HepG2 (cell line): ENCODE data around the gene MAPK8IP1. TPM values are rescaled to one million over a fixed set of nuclear protein-coding genes. Genes with fewer than 3 reads are reported as not detected.

Source experiments
- ATAC-seq: fragments of 200-7000 bp; cut with Tn5 transposase; 3 replicates; pipeline ENCODE4 v1.9.1; 2020; ENCODE audit warnings: mild to moderate bottlenecking, moderate library complexity
- BruUV-seq: library from RNA; stranded (reverse); fragments of 400-500 nt; replicated peaks from 2 replicates; lab custom pipeline; 2021; lab: Mats Ljungman, UMichigan
- CTCF ChIA-PET: fragments of 300-600 bp; formaldehyde crosslinking; extraction: SDS; loops from one replicate; lab custom pipeline; 2021; ENCODE audit warnings: low total read pairs, inconsistent platforms, low intra/inter-chr PET ratio; lab: Yijun Ruan, JAX
- POLR2A ChIA-PET: fragments of 350-600 bp; sonication (Branson Sonifier 250); formaldehyde crosslinking; loops from one replicate; lab custom pipeline; 2020; ENCODE audit warnings: antibody characterized with exemption, inconsistent platforms; lab: Yijun Ruan, JAX
- DNase-seq: peaks from one replicate; pipeline ENCODE4 v3.0.0-alpha.2; 2015; ENCODE audit warnings: low spot score
- FAIRE-seq: peaks from 3 replicates; lab custom pipeline; 2011; peaks lifted over from hg19 to GRCh38; lab: Jason Lieb, UNC
- H2AFZ ChIP-seq: one replicate; pipeline ENCODE4 v1.6.1; 2011; ENCODE audit warnings: low read length, inconsistent platforms
- H3K27ac ChIP-seq: fragments of 300-600 bp; 3 replicates; pipeline ENCODE4 v1.8.0; 2011; ENCODE audit warnings: mixed run types, mild to moderate bottlenecking, mixed read lengths, low read length, inconsistent platforms; ENCODE audit not compliant: insufficient read depth; ENCODE audit errors: extremely low read length
- H3K27me3 ChIP-seq, 2 experiments: fragments of 200-600 bp in 1 of 2; 2 replicates in 1 of 2; 3 replicates in 1 of 2; pipeline versions ENCODE4 v1.6.0 to v1.8.0; 2011; ENCODE audit warnings: low read length in 2 of 2, mild to moderate bottlenecking in 2 of 2, moderate library complexity in 2 of 2, inconsistent platforms in 1 of 2; ENCODE audit not compliant: insufficient read depth in 2 of 2, control insufficient read depth in 1 of 2
- H3K36me3 ChIP-seq, 2 experiments: fragments of 200-600 bp in 1 of 2; replicated peaks in 1 of 2; 2 replicates in 1 of 2; 3 replicates in 1 of 2; pipeline versions ENCODE4 v1.5.1 to v1.8.0; 2011; ENCODE audit warnings: low read length in 2 of 2, inconsistent platforms in 1 of 2; ENCODE audit not compliant: insufficient read depth in 2 of 2, control insufficient read depth in 1 of 2
- H3K4me1 ChIP-seq: 2 replicates; pipeline ENCODE4 v1.5.1; 2012; ENCODE audit warnings: low read length, inconsistent platforms; ENCODE audit not compliant: insufficient read depth
- H3K4me2 ChIP-seq: 2 replicates; pipeline ENCODE4 v1.6.0; 2011; ENCODE audit warnings: low read depth, low read length, inconsistent platforms
- H3K4me3 ChIP-seq, 3 experiments: fragments of 200-600 bp in 1 of 3; sonication (generic), shearing (Covaris generic) in 1 of 3; replicated peaks in 1 of 3; 2 replicates each; pipeline ENCODE4 v1.5.1; 2011 to 2016; ENCODE audit warnings: low read length in 3 of 3, inconsistent platforms in 2 of 3, low read depth in 2 of 3, mild to moderate bottlenecking in 2 of 3, control low read depth in 1 of 3, mixed read lengths in 1 of 3; ENCODE audit not compliant: insufficient read depth in 1 of 3
- H3K79me2 ChIP-seq: one replicate; pipeline ENCODE4 v1.6.1; 2011; ENCODE audit warnings: low read length, inconsistent platforms; ENCODE audit not compliant: insufficient read depth
- H3K9ac ChIP-seq: 2 replicates; pipeline ENCODE4 v1.6.0; 2011; ENCODE audit warnings: mild to moderate bottlenecking, low read depth, low read length, inconsistent platforms; ENCODE audit not compliant: insufficient read depth
- H3K9me3 ChIP-seq: 2 replicates; pipeline ENCODE4 v1.5.1; 2012; ENCODE audit warnings: mild to moderate bottlenecking, low read length
- H4K20me1 ChIP-seq: 2 replicates; pipeline ENCODE4 v1.6.0; 2011; ENCODE audit warnings: inconsistent platforms, mild to moderate bottlenecking, low read length, moderate library complexity; ENCODE audit not compliant: insufficient read depth
- CBX1 ChIP-seq: IDR thresholded peaks from one replicate; pipeline ENCODE4 v1.6.1; 2016; ENCODE audit warnings: antibody characterized with exemption, low read depth
- MIER2 ChIP-seq: IDR thresholded peaks from 2 replicates; pipeline ENCODE4 v1.6.1; 2016; ENCODE audit warnings: missing biosample characterization, missing genetic modification reagents
- MTA3 ChIP-seq: sonication (generic); formaldehyde crosslinking; IDR thresholded peaks from 2 replicates; pipeline ENCODE4 v1.4.0; 2020; ENCODE audit warnings: missing genetic modification reagents
- RBFOX2 ChIP-seq: fragments of 200-400 bp; formaldehyde crosslinking; IDR thresholded peaks from 2 replicates; pipeline ENCODE4 v1.6.1; 2017; ENCODE audit warnings: low read depth, mild to moderate bottlenecking, low read length
- SKI ChIP-seq: fragments of 450-650 bp; IDR thresholded peaks from one replicate; pipeline ENCODE4 v1.6.1; 2018; ENCODE audit warnings: mild to moderate bottlenecking; ENCODE audit not compliant: partially characterized antibody
- SMC3 ChIP-seq: IDR thresholded peaks from 2 replicates; pipeline ENCODE4 v1.6.1; 2011; ENCODE audit warnings: low read length, improper control_type of control experiment
- WGBS: methylation state at CpG from one replicate; pipeline ENCODE4 v1.1.6; 2017; ENCODE audit warnings: low lambda C conversion rate; 5-methylcytosine and 5-hydroxymethylcytosine counted together
- in situ Hi-C: cut with HindIII; loops from 2 replicates; pipeline ENCODE4 v1.10.0; 2017; ENCODE audit warnings: low pct_unique_long_range_greater_than_20kb; ENCODE audit not compliant: extremely low pct_ligation_motif_present
- intact Hi-C: fragments of 100-400 bp; cut with micrococcal nuclease; formaldehyde crosslinking; loops from one replicate; pipeline ENCODE4 v1.10.0; 2022; ENCODE audit not compliant: unreplicated experiment
- polyA plus RNA-seq, 8 experiments: library from polyadenylated mRNA; depleted of rRNA in 3 of 8; stranded (reverse) in 7 of 8; unstranded in 1 of 8; fragments of >200 nt; fragmentation: Illumina TruSeq in 4 of 8; extraction: Trizol in 4 of 8; gene quantifications; 2 replicates each; pipeline versions ENCODE4 v1.2.1 to v1.2.3, GENCODE V29; 2011 to 2016; ENCODE audit warnings: low read depth in 4 of 8, missing spikeins in 1 of 8, mixed read lengths in 1 of 8; ENCODE audit not compliant: insufficient read depth in 1 of 8
- total RNA-seq, 5 experiments: library from RNA; depleted of rRNA; stranded (reverse); fragments of >200 nt; fragmentation: Illumina TruSeq; extraction: Trizol; gene quantifications; 2 replicates each; pipeline ENCODE4 v1.2.3, GENCODE V29; 2016; ENCODE audit warnings: low read depth in 1 of 5
- TF ChIP-seq, protein P1 (sequence below): sonication (generic); formaldehyde crosslinking; IDR thresholded peaks from 2 replicates; pipeline ENCODE4 v1.5.0; 2020; ENCODE audit warnings: missing genetic modification reagents
- TF ChIP-seq, protein P2 (sequence below): sonication (generic); formaldehyde crosslinking; IDR thresholded peaks from 2 replicates; pipeline ENCODE4 v1.5.1; 2020; ENCODE audit warnings: mild to moderate bottlenecking, missing genetic modification reagents, borderline replicate concordance
- TF ChIP-seq, protein P3 (sequence below): sonication (generic); formaldehyde crosslinking; IDR thresholded peaks from 2 replicates; pipeline ENCODE4 v1.5.1; 2020; ENCODE audit warnings: missing genetic modification reagents, mild to moderate bottlenecking, borderline replicate concordance
- TF ChIP-seq, protein P4 (sequence below): sonication (generic); formaldehyde crosslinking; IDR thresholded peaks from 2 replicates; pipeline ENCODE4 v1.4.0; 2020; ENCODE audit warnings: missing genetic modification reagents

MAPK8IP1 gene
- total and polyA plus RNA-seq, 2 of the 13 experiments (the other 11 are each of a cell fraction or from before 2014, with no cell fraction given): 2.2 to 4.2 TPM

DNA sequence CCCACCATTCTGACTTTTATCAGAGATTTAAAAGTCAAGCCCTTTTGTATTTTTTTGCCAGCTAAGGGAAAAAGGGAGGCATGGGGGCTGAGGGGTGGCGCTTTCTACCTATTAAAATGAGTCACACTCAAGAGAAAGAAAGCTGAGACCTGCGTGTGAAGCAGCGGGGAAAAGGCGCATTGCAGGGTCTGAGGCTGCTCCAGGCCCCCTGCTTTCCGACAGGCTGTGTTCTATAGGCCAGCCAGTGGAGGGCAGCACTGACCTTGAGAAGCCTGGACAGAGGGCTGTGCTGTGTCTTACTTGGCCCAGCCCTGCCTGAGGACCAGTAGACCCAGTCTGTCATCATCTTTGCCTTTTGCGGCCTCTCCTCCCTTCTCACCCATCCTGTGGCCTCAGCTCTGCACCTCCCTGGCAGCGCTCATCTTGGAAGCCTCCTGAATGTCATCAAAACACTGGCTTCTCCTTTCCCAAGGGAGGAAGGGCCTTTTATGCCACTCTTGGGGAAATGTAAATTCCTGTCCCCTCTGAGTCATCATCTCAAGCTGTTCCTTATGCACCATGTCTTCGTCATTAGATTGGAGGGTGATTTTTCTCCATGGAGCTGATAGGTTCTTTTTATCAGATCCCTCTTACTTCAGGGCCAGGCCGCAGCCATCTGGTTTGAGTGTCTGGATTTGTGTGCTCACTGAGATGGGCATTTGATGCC, 12.6 kb upstream of the MAPK8IP1 start:
- H3K27ac ChIP-seq: no peak overlapping the region
- ATAC-seq (peak; percentile 90), FAIRE-seq (peak; percentile 36), DNase-seq (peak; percentile 29)
- ChIA-PET CTCF (interaction anchor here (1.3 kb wide), 1 partner anchor 133 kb away, joined by 5 read pairs; no protein-coding TSS in a partner anchor), POLR2A (no interaction called here)
- no peak overlapping the region for H2AFZ ChIP-seq
- no peaks in the 10 kb centered on the region for H3K27me3 ChIP-seq
- no peak overlapping the region for H3K9ac ChIP-seq
- no peaks in the 10 kb centered on the region for H3K4me1 ChIP-seq
- H3K9me3 ChIP-seq: no peaks in the 10 kb centered on the region
- no TSS peak for BruUV-seq
- H3K4me3 ChIP-seq: no peak overlapping the region
- peaks cover 29 to 73% of the 10 kb centered on the region in 2 experiments for H3K36me3 ChIP-seq
- H3K4me2 ChIP-seq: no peak overlapping the region
- 0 out of 2 replicates have a peak, but pooled peaks cover 3% of the 10 kb centered on the region for H4K20me1 ChIP-seq
- intact Hi-C loops: loop anchor here (1.0 kb wide), 1 partner anchor 133 kb away; no protein-coding TSS in a partner anchor
- in situ Hi-C loops: no loop called here
- WGBS: 91% methylated on average over 9 of the region's 9 CpGs
- H3K79me2 ChIP-seq: no peaks in the 10 kb centered on the region
- TF ChIP-seq, protein P1, sequence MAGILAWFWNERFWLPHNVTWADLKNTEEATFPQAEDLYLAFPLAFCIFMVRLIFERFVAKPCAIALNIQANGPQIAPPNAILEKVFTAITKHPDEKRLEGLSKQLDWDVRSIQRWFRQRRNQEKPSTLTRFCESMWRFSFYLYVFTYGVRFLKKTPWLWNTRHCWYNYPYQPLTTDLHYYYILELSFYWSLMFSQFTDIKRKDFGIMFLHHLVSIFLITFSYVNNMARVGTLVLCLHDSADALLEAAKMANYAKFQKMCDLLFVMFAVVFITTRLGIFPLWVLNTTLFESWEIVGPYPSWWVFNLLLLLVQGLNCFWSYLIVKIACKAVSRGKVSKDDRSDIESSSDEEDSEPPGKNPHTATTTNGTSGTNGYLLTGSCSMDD: no peak
- TF ChIP-seq MIER2 (CRISPR knock-in tag) (no peak), CBX1 (no peak), SMC3 (peak; percentile 34; the same call in 1 of the 2 replicates), SKI (no peak), RBFOX2 (no peak), MTA3 (CRISPR knock-in tag) (no peak)
- TF ChIP-seq, protein P2, sequence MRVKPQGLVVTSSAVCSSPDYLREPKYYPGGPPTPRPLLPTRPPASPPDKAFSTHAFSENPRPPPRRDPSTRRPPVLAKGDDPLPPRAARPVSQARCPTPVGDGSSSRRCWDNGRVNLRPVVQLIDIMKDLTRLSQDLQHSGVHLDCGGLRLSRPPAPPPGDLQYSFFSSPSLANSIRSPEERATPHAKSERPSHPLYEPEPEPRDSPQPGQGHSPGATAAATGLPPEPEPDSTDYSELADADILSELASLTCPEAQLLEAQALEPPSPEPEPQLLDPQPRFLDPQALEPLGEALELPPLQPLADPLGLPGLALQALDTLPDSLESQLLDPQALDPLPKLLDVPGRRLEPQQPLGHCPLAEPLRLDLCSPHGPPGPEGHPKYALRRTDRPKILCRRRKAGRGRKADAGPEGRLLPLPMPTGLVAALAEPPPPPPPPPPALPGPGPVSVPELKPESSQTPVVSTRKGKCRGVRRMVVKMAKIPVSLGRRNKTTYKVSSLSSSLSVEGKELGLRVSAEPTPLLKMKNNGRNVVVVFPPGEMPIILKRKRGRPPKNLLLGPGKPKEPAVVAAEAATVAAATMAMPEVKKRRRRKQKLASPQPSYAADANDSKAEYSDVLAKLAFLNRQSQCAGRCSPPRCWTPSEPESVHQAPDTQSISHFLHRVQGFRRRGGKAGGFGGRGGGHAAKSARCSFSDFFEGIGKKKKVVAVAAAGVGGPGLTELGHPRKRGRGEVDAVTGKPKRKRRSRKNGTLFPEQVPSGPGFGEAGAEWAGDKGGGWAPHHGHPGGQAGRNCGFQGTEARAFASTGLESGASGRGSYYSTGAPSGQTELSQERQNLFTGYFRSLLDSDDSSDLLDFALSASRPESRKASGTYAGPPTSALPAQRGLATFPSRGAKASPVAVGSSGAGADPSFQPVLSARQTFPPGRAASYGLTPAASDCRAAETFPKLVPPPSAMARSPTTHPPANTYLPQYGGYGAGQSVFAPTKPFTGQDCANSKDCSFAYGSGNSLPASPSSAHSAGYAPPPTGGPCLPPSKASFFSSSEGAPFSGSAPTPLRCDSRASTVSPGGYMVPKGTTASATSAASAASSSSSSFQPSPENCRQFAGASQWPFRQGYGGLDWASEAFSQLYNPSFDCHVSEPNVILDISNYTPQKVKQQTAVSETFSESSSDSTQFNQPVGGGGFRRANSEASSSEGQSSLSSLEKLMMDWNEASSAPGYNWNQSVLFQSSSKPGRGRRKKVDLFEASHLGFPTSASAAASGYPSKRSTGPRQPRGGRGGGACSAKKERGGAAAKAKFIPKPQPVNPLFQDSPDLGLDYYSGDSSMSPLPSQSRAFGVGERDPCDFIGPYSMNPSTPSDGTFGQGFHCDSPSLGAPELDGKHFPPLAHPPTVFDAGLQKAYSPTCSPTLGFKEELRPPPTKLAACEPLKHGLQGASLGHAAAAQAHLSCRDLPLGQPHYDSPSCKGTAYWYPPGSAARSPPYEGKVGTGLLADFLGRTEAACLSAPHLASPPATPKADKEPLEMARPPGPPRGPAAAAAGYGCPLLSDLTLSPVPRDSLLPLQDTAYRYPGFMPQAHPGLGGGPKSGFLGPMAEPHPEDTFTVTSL: no peak
- TF ChIP-seq, protein P3, sequence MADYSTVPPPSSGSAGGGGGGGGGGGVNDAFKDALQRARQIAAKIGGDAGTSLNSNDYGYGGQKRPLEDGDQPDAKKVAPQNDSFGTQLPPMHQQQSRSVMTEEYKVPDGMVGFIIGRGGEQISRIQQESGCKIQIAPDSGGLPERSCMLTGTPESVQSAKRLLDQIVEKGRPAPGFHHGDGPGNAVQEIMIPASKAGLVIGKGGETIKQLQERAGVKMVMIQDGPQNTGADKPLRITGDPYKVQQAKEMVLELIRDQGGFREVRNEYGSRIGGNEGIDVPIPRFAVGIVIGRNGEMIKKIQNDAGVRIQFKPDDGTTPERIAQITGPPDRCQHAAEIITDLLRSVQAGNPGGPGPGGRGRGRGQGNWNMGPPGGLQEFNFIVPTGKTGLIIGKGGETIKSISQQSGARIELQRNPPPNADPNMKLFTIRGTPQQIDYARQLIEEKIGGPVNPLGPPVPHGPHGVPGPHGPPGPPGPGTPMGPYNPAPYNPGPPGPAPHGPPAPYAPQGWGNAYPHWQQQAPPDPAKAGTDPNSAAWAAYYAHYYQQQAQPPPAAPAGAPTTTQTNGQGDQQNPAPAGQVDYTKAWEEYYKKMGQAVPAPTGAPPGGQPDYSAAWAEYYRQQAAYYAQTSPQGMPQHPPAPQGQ: no peak
- TF ChIP-seq, protein P4, sequence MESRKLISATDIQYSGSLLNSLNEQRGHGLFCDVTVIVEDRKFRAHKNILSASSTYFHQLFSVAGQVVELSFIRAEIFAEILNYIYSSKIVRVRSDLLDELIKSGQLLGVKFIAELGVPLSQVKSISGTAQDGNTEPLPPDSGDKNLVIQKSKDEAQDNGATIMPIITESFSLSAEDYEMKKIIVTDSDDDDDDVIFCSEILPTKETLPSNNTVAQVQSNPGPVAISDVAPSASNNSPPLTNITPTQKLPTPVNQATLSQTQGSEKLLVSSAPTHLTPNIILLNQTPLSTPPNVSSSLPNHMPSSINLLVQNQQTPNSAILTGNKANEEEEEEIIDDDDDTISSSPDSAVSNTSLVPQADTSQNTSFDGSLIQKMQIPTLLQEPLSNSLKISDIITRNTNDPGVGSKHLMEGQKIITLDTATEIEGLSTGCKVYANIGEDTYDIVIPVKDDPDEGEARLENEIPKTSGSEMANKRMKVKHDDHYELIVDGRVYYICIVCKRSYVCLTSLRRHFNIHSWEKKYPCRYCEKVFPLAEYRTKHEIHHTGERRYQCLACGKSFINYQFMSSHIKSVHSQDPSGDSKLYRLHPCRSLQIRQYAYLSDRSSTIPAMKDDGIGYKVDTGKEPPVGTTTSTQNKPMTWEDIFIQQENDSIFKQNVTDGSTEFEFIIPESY (CRISPR knock-in tag): peak; percentile 40; the same call in 1 of the 2 replicates
